Measurements from ENCODE around the gene HECTD2. TPM values are rescaled to one million over a fixed set of nuclear protein-coding genes. Genes with fewer than 3 reads are reported as not detected.

Gene HECTD2
- total and polyA plus RNA-seq, 3 experiments from 2014 or later = 1.1 to 9.2 (median 8.1) TPM

DNA sequence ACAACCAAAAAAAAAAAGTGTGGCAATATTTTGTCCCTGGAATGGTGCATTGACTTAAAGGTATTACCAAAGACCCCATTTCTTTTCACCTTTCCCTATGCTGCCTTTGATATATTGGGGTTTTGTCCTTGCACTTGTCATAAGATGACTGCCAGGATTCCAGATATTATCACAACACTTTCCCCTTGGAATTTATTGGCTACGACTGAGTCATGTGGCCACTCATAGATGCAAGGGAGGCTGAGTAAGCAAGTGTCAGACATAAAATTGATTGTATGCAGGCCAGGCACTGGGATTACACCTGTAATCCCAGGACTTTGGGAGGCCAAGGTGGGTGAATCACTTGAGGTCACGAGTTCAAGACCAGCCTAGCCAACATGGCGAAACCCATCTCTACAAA lies 139.1 kb downstream of the HECTD2 start:
- Mint-ChIP-seq H3K27me3 (peaks cover 0 to 10% of the 10 kb centered on the region in 2 donors), H3K36me3 (no peaks in the 10 kb centered on the region), H3K9me3 (no peaks in the 10 kb centered on the region), H3K4me3 (no peak overlapping the region), H3K4me1 (no peaks in the 10 kb centered on the region), H3K27ac (no peak overlapping the region)
- no peaks in the 10 kb centered on the region for H3K4me1 ChIP-seq (ENCODE audit: insufficient read depth, low read length)
- H3K36me3 ChIP-seq (ENCODE audit: insufficient read depth, low read length) = no peaks in the 10 kb centered on the region
- CTCF ChIA-PET = no interaction called here
- H3K27ac ChIP-seq (ENCODE audit: low read depth, low read length) = no peak overlapping the region
- no peaks in the 10 kb centered on the region for H3K27me3 ChIP-seq (ENCODE audit: insufficient read depth, low read length, poor library complexity, severe bottlenecking)
- no peaks in the 10 kb centered on the region for H3K9me3 ChIP-seq (ENCODE audit: low read length)
- no peak overlapping the region for H3K4me3 ChIP-seq (ENCODE audit: low read length)
- POLR2A ChIA-PET = no interaction called here
- DNase-seq = no peak

DNA sequence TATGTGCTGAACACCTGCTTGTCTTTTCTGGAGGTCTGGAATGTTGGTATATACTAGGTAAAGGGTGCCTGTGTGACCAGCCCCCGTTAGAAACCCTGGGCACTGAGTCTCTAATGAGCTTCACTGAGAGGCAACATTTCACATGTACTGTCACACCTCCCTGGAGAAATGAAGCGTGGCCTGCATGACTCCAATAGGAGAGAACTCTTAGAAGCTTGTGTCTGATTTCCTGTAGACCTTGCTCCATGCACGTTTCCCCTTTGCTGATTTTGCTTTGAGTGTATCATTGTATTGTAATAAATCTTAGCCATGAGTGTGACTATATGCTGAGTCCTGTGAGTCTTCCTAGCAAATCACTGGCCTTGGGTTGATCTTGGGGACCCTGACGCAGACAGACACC lies 139.9 kb downstream of the HECTD2 start:
- H3K4me1 Mint-ChIP-seq = no peaks in the 10 kb centered on the region
- H3K4me3 Mint-ChIP-seq = no peak overlapping the region
- H3K36me3 ChIP-seq (ENCODE audit: insufficient read depth, low read length) = no peaks in the 10 kb centered on the region
- no peaks in the 10 kb centered on the region for H3K9me3 Mint-ChIP-seq
- DNase-seq = no peak
- H3K4me3 ChIP-seq (ENCODE audit: low read length) = no peak overlapping the region
- H3K27ac ChIP-seq (ENCODE audit: low read depth, low read length) = no peak overlapping the region
- H3K9me3 ChIP-seq (ENCODE audit: low read length) = no peaks in the 10 kb centered on the region
- no peaks in the 10 kb centered on the region for H3K36me3 Mint-ChIP-seq
- no peak overlapping the region for H3K27ac Mint-ChIP-seq
- no peaks in the 10 kb centered on the region for H3K4me1 ChIP-seq (ENCODE audit: insufficient read depth, low read length)
- peaks cover 0 to 10% of the 10 kb centered on the region in 2 donors for H3K27me3 Mint-ChIP-seq
- no peaks in the 10 kb centered on the region for H3K27me3 ChIP-seq (ENCODE audit: insufficient read depth, low read length, poor library complexity, severe bottlenecking)
- CTCF ChIA-PET = no interaction called here
- POLR2A ChIA-PET = no interaction called here

DNA sequence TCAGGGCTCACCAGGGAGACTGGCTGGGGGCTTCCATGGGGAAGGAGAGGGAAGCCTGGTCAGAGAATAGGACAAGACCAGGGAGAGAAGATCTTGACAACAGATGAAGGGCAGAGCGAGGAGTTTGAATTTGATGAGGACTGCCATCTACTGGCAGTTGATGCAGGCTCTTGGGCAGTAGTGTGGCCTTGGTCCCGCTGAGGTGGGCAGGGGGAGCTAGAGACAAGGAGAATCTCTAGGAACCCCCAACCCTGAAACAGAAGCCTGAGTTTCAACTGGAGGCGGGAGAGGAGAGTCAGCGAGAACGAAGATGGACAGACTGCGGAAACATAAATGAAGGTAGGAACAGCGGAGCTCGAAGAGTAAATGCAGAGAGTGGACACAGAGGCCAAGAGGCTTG lies 141.7 kb downstream of the HECTD2 start:
- Histone ChIP-seq H3K27me3 (ENCODE audit: insufficient read depth, low read length, poor library complexity, severe bottlenecking) (no peaks in the 10 kb centered on the region), H3K9me3 (ENCODE audit: low read length) (no peaks in the 10 kb centered on the region), H3K36me3 (ENCODE audit: insufficient read depth, low read length) (no peaks in the 10 kb centered on the region), H3K4me1 (ENCODE audit: insufficient read depth, low read length) (no peaks in the 10 kb centered on the region), H3K27ac (ENCODE audit: low read depth, low read length) (no peak overlapping the region), H3K4me3 (ENCODE audit: low read length) (no peak overlapping the region)
- H3K27ac Mint-ChIP-seq = no peak overlapping the region
- no peaks in the 10 kb centered on the region for H3K4me1 Mint-ChIP-seq
- no peak overlapping the region for H3K4me3 Mint-ChIP-seq
- H3K9me3 Mint-ChIP-seq = no peaks in the 10 kb centered on the region
- H3K27me3 Mint-ChIP-seq = peaks cover 0 to 10% of the 10 kb centered on the region in 2 donors
- no peaks in the 10 kb centered on the region for H3K36me3 Mint-ChIP-seq
- POLR2A ChIA-PET = no interaction called here
- CTCF ChIA-PET = interaction anchor here (0.6 kb wide), 1 partner anchor 253 kb away, joined by 3 read pairs; no protein-coding TSS in a partner anchor
- no peak for DNase-seq

DNA sequence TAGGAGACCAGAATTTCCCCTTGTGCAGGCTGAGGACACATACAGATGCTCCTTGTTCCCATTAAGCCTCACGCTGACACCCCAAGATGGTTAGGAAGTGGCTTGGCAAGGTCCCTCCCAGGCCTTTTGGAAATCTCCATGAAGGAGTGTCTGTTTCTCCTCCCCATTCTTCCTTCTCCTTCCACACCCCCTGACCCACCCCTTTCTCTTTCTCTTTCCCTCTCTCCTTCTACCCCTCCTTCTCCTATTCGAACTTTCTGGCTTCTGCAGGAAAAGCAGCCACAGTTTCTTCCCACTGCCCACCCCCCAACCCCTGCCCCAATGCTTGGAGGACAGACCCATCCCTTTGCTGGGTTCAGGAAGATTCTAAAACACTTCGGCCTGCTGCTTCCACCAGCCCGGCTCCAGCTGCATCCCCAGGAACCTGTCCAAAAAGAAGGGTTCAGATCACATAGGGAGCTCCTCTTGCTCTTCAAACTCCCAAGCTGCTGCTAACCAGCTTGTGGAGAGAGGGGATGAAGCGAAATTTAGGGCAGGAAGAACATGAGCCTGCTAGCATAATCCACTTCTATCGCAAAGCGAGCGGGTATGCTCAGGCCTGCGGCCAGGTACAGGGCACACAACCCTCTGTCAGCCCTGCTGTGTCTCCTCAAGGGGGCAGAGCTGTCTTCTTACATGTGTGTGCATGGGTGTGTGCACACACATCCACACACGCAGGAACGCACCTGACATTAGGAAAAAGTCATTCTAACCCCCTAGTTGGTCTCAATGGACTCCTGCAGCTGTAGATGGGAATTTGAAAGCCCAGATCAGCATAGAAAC lies 142.3 kb downstream of the HECTD2 start:
- DNase-seq = no peak
- no peak overlapping the region for H3K27ac ChIP-seq (ENCODE audit: low read depth, low read length)
- H3K9me3 ChIP-seq (ENCODE audit: low read length) = no peaks in the 10 kb centered on the region
- H3K4me3 Mint-ChIP-seq = no peak overlapping the region
- peak overlapping the region in 2 of 8 donors; percentile 44 to 64 for H3K27ac Mint-ChIP-seq
- no peaks in the 10 kb centered on the region for H3K9me3 Mint-ChIP-seq
- no peaks in the 10 kb centered on the region for H3K27me3 ChIP-seq (ENCODE audit: insufficient read depth, low read length, poor library complexity, severe bottlenecking)
- ChIA-PET POLR2A (no interaction called here), CTCF (no interaction called here)
- H3K36me3 Mint-ChIP-seq = no peaks in the 10 kb centered on the region
- H3K4me1 ChIP-seq (ENCODE audit: insufficient read depth, low read length) = no peaks in the 10 kb centered on the region
- no peaks in the 10 kb centered on the region for H3K36me3 ChIP-seq (ENCODE audit: insufficient read depth, low read length)
- no peaks in the 10 kb centered on the region for H3K4me1 Mint-ChIP-seq
- peaks cover 0 to 10% of the 10 kb centered on the region in 2 donors for H3K27me3 Mint-ChIP-seq
- H3K4me3 ChIP-seq (ENCODE audit: low read length) = no peak overlapping the region

DNA sequence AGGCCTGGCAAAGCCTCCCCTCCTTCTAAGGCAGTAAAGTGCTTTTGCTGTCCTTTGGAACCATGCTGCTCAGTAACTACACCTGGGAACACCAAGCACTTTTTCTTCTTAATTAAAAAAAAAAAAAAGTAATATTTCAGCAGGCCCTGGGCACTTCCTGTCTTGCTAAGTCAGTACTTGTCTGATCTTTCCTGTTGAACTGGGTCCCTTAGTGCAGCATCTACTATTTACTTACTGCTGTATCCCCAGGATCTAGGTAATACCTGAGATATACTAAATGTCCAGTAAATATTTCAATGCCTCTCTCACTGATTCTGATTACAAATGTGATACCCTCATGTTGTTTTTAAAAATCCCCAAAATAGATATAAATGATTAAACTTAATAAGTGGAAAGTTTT lies 145.3 kb downstream of the HECTD2 start:
- no peaks in the 10 kb centered on the region for H3K9me3 Mint-ChIP-seq
- Histone ChIP-seq H3K27ac (ENCODE audit: low read depth, low read length) (no peak overlapping the region), H3K4me3 (ENCODE audit: low read length) (no peak overlapping the region), H3K4me1 (ENCODE audit: insufficient read depth, low read length) (no peaks in the 10 kb centered on the region), H3K36me3 (ENCODE audit: insufficient read depth, low read length) (no peaks in the 10 kb centered on the region), H3K9me3 (ENCODE audit: low read length) (no peaks in the 10 kb centered on the region), H3K27me3 (ENCODE audit: insufficient read depth, low read length, poor library complexity, severe bottlenecking) (no peaks in the 10 kb centered on the region)
- H3K4me3 Mint-ChIP-seq = no peak overlapping the region
- H3K4me1 Mint-ChIP-seq = no peaks in the 10 kb centered on the region
- peaks cover 1 to 23% of the 10 kb centered on the region in 2 donors for H3K27me3 Mint-ChIP-seq
- no peak for DNase-seq
- no peak overlapping the region for H3K27ac Mint-ChIP-seq
- CTCF ChIA-PET = no interaction called here
- POLR2A ChIA-PET = no interaction called here
- no peaks in the 10 kb centered on the region for H3K36me3 Mint-ChIP-seq

DNA sequence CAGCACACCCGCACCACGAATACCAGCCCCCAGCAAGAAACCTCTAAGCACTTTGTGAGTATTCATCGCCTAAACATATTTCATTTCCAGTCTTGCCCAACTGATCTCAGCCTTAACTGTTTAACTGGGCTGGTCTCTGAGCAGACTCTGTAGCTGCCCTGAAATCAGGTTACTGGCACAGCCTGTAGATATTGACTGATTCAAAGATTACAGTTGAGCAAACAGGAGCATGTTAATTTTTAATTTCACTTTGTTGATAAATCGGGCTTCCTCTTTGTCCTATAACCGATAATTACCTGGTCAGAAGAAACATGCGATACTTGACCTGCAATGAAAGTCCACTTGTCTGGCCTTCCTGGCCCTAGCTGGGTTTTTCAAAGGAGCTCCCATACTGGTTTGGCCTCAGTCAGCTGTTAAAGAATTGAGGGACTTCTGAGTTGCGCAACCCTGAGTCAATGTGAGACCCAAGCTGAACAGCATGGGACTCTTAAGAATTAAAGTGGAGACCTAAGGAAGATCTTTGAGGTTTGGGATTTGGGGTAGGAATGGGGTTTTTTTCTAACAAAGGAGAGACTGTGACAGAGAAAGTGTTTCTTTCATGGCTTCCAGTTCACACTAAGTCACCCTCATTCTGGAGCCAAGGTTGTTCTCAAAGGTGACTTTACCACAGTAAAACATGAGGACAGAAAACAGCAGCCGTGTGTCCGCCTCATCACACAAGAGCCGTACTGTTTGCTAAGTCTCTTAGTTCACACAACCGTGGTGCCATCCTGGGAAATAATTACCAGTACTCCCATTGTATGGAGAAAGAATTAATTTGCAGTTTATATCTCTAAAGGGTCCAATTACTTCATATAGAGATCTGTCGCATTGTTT lies 146.8 kb downstream of the HECTD2 start:
- H3K4me1 Mint-ChIP-seq = no peaks in the 10 kb centered on the region
- POLR2A ChIA-PET = no interaction called here

DNA sequence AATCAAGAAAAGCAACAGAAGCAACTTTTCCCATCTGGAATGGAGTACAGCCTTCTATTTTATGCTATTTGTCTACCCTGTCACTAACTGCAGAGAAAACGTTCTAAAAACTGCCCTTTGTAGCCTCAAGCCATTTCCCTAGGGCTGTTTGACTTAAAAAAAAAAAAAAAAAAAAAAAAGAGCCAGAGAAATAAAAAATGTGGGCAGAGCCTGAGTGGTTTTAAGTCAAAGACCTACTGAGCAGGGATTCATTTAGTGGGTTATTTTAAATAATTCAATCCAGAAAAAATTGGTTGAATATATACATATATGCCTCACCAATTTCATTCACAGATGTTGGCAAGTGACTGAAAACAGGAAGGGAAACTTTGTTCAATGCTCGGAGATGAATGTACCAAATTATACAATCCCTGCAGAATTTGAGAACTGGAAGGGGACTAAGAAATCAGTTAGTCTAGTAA lies 147.5 kb downstream of the HECTD2 start:
- H3K27me3 ChIP-seq (ENCODE audit: insufficient read depth, low read length, poor library complexity, severe bottlenecking) = no peaks in the 10 kb centered on the region
- peaks cover 7 to 32% of the 10 kb centered on the region in 2 donors for H3K27me3 Mint-ChIP-seq
- no peaks in the 10 kb centered on the region for H3K4me1 Mint-ChIP-seq
- H3K4me3 Mint-ChIP-seq = no peak overlapping the region
- no peak overlapping the region for H3K27ac ChIP-seq (ENCODE audit: low read depth, low read length)
- CTCF ChIA-PET = no interaction called here
- no peaks in the 10 kb centered on the region for H3K9me3 ChIP-seq (ENCODE audit: low read length)
- DNase-seq = no peak
- H3K4me1 ChIP-seq (ENCODE audit: insufficient read depth, low read length) = no peaks in the 10 kb centered on the region
- H3K4me3 ChIP-seq (ENCODE audit: low read length) = no peak overlapping the region
- POLR2A ChIA-PET = no interaction called here
- H3K9me3 Mint-ChIP-seq = no peaks in the 10 kb centered on the region
- H3K36me3 Mint-ChIP-seq = no peaks in the 10 kb centered on the region
- H3K36me3 ChIP-seq (ENCODE audit: insufficient read depth, low read length) = no peaks in the 10 kb centered on the region
- no peak overlapping the region for H3K27ac Mint-ChIP-seq

More for the DNA sequence above, 146.8 kb downstream of the HECTD2 start:
- no peaks in the 10 kb centered on the region for H3K36me3 Mint-ChIP-seq
- H3K4me1 ChIP-seq (ENCODE audit: insufficient read depth, low read length) = no peaks in the 10 kb centered on the region
- H3K36me3 ChIP-seq (ENCODE audit: insufficient read depth, low read length) = no peaks in the 10 kb centered on the region
- CTCF ChIA-PET = no interaction called here
- no peak overlapping the region for H3K4me3 Mint-ChIP-seq
- H3K27me3 ChIP-seq (ENCODE audit: insufficient read depth, low read length, poor library complexity, severe bottlenecking) = no peaks in the 10 kb centered on the region
- peaks cover 6 to 26% of the 10 kb centered on the region in 2 donors for H3K27me3 Mint-ChIP-seq
- H3K4me3 ChIP-seq (ENCODE audit: low read length) = no peak overlapping the region
- no peaks in the 10 kb centered on the region for H3K9me3 Mint-ChIP-seq
- no peak overlapping the region for H3K27ac Mint-ChIP-seq
- no peak for DNase-seq
- no peak overlapping the region for H3K27ac ChIP-seq (ENCODE audit: low read depth, low read length)
- H3K9me3 ChIP-seq (ENCODE audit: low read length) = no peaks in the 10 kb centered on the region

DNA sequence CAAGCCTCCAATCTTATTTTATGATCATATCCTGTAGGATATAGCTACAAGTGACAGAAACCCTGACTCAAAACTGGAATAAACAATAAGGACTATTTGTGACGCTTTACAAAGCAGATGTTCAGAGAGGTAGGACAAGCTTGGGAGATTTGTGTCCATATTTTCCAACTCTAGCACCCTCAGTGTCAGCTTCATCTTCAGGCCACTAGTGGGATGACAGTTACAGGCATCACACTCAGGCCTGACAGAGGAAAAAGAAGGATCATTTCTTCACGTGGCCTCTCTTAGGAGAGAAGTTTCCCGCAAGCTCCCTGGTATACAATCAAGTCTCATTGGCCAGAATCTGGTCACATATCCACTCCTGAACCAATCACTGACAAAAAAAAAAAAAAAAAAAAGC lies 148.3 kb downstream of the HECTD2 start:
- CTCF ChIA-PET = no interaction called here
- H3K36me3 ChIP-seq (ENCODE audit: insufficient read depth, low read length) = no peaks in the 10 kb centered on the region
- no peak overlapping the region for H3K27ac ChIP-seq (ENCODE audit: low read depth, low read length)
- H3K36me3 Mint-ChIP-seq = no peaks in the 10 kb centered on the region
- H3K4me1 ChIP-seq (ENCODE audit: insufficient read depth, low read length) = no peaks in the 10 kb centered on the region
- H3K27me3 ChIP-seq (ENCODE audit: insufficient read depth, low read length, poor library complexity, severe bottlenecking) = no peaks in the 10 kb centered on the region
- no peaks in the 10 kb centered on the region for H3K9me3 ChIP-seq (ENCODE audit: low read length)
- no peaks in the 10 kb centered on the region for H3K9me3 Mint-ChIP-seq
- POLR2A ChIA-PET = no interaction called here
- H3K4me1 Mint-ChIP-seq = no peaks in the 10 kb centered on the region
- H3K27me3 Mint-ChIP-seq = peaks cover 14 to 35% of the 10 kb centered on the region in 2 donors
- H3K4me3 ChIP-seq (ENCODE audit: low read length) = no peak overlapping the region
- peak overlapping the region in 1 of 8 donors; percentile 23 for H3K27ac Mint-ChIP-seq
- no peak for DNase-seq
- no peak overlapping the region for H3K4me3 Mint-ChIP-seq

Measured in CD8-positive, alpha-beta memory T cell (primary cell).